Mesendoderm (in vitro differentiated cells): Measurements from ENCODE around the gene HPD.
"Not testable (repeated sequence)": the region's sequence is repeated elsewhere in the genome, so short reads cannot be mapped to it uniquely, and the experiment has no call there.

Experiments
- DNase-seq: peaks from one replicate; pipeline ENCODE4 v3.0.0; 2013
- H2AK5ac ChIP-seq: 2 replicates; pipeline ENCODE4 v1.6.1; 2013; ENCODE audit warnings: low read length, inconsistent platforms
- H2BK120ac ChIP-seq: 2 replicates; pipeline ENCODE4 v1.6.1; 2013; ENCODE audit warnings: low read depth, mild to moderate bottlenecking, low read length, moderate library complexity, mixed read lengths
- H2BK15ac ChIP-seq: replicated peaks from 2 replicates; pipeline ENCODE4 v1.6.1; 2013; ENCODE audit warnings: low read depth, mild to moderate bottlenecking, moderate library complexity
- H2BK5ac ChIP-seq: 2 replicates; pipeline ENCODE4 v1.6.1; 2013; ENCODE audit warnings: low read length, inconsistent platforms
- H3K18ac ChIP-seq: 2 replicates; pipeline ENCODE4 v1.6.1; 2013; ENCODE audit warnings: mild to moderate bottlenecking, low read length, mixed read lengths
- H3K23ac ChIP-seq: one replicate; pipeline ENCODE4 v1.6.1; 2013; ENCODE audit warnings: low read length
- H3K27ac ChIP-seq: 2 replicates; pipeline ENCODE4 v1.5.1; 2013; ENCODE audit warnings: low read depth, mild to moderate bottlenecking, inconsistent platforms, low read length, moderate library complexity
- H3K27me3 ChIP-seq: 2 replicates; pipeline ENCODE4 v1.6.1; 2013; ENCODE audit warnings: low read length, control low read depth, mild to moderate bottlenecking, inconsistent platforms; ENCODE audit not compliant: insufficient read depth, poor library complexity
- H3K36me3 ChIP-seq: 2 replicates; pipeline ENCODE4 v1.6.1; 2013; ENCODE audit warnings: low read length, inconsistent platforms; ENCODE audit not compliant: control insufficient read depth, insufficient read depth
- H3K4ac ChIP-seq: one replicate; pipeline ENCODE4 v1.6.1; 2013; ENCODE audit warnings: low read depth, mild to moderate bottlenecking, low read length, moderate library complexity
- H3K4me1 ChIP-seq: 2 replicates; pipeline ENCODE4 v1.6.1; 2013; ENCODE audit warnings: low read depth, low read length, inconsistent platforms; ENCODE audit not compliant: control insufficient read depth
- H3K4me2 ChIP-seq: 2 replicates; pipeline ENCODE4 v1.6.1; 2013; ENCODE audit warnings: low read length
- H3K4me3 ChIP-seq: 2 replicates; pipeline ENCODE4 v1.5.1; 2013; ENCODE audit warnings: mild to moderate bottlenecking, low read length
- H3K56ac ChIP-seq: one replicate; pipeline ENCODE4 v1.6.1; 2013; ENCODE audit warnings: low read length
- H3K79me1 ChIP-seq: 2 replicates; pipeline ENCODE4 v1.6.1; 2013; ENCODE audit warnings: low read length, inconsistent platforms
- H3K79me2 ChIP-seq: 2 replicates; pipeline ENCODE4 v1.6.1; 2013; ENCODE audit warnings: mild to moderate bottlenecking, low read length; ENCODE audit not compliant: control insufficient read depth, insufficient read depth
- H3K9ac ChIP-seq: 2 replicates; pipeline ENCODE4 v1.6.1; 2013; ENCODE audit warnings: low read length, inconsistent platforms
- H4K5ac ChIP-seq: one replicate; pipeline ENCODE4 v1.6.1; 2013; ENCODE audit warnings: low read length
- H4K8ac ChIP-seq: one replicate; pipeline ENCODE4 v1.6.1; 2013; ENCODE audit warnings: low read depth, mild to moderate bottlenecking, control low read depth, low read length, moderate library complexity
- WGBS: extraction: QIAGEN DNeasy Blood & Tissue Kit; methylation state at CpG from one replicate; pipeline ENCODE4 v1.1.7; 2013; ENCODE audit warnings: low lambda C conversion rate, missing lambda C conversion rate; ENCODE audit not compliant: insufficient coverage; ENCODE audit errors: extremely low coverage; 5-methylcytosine and 5-hydroxymethylcytosine counted together

HPD gene

DNA sequence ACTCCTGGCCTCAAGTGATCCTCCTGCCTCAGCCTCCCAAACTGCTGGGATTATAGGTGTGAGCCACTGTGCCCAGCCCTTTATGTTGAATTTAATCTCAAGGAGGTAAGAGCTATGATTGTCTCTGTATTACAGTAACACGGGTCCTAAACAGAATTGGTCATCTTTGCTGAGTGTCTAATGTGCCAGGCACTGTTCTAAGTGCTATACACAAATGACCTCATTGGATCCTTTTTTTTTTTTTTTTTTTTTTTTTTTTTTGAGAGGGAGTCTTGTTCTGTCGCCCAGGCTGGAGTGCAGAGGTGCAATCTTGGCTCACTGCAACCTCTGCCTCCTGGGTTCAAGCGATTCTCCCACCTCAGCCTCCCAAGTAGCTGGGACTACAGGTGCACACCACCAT lies 6.3 kb downstream of the HPD start:
- not testable (repeated sequence) for H3K27ac ChIP-seq, H3K36me3 ChIP-seq, H3K18ac ChIP-seq, H2BK120ac ChIP-seq, H2AK5ac ChIP-seq, H3K4me2 ChIP-seq, H3K27me3 ChIP-seq, H3K4me3 ChIP-seq, H3K56ac ChIP-seq, H2BK5ac ChIP-seq, H4K8ac ChIP-seq, H3K23ac ChIP-seq, H3K9ac ChIP-seq, H3K79me2 ChIP-seq, H3K4ac ChIP-seq, H2BK15ac ChIP-seq, DNase-seq, H3K79me1 ChIP-seq, H4K5ac ChIP-seq, H3K4me1 ChIP-seq
- no CpG with 5 or more reads among the region's 3 CpGs for WGBS

DNA sequence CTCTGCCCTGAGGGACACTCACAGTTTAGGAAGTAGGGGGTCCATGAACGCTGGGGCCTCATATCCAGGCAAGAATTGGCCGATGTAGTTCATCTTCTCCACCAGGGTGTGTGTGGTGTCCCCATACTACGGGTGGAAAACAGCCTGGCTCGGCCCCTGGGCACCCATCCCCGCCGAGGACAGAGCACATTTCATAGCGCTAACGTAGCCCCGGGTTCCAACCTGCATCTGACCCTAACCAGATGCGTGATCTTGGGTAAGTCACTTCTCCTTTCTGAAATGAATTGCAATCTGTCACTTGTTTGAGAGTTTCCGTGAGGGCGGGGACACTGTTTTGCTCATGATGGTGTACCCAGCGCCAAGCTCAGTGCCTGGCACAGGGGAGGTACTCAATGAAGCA lies 9.0 kb downstream of the HPD start:
- H3K56ac ChIP-seq, result no peak overlapping the region
- H3K9ac ChIP-seq, result no peak overlapping the region
- H2BK120ac ChIP-seq, result no peak overlapping the region
- no peaks in the 10 kb centered on the region for H3K27me3 ChIP-seq
- no peaks in the 10 kb centered on the region for H3K79me1 ChIP-seq
- no peak overlapping the region for H3K4me3 ChIP-seq
- no peak overlapping the region for H3K4me2 ChIP-seq
- H3K23ac ChIP-seq, result no peak overlapping the region
- no peak overlapping the region for H2BK15ac ChIP-seq
- no peak overlapping the region for H3K18ac ChIP-seq
- no CpG with 5 or more reads among the region's 13 CpGs for WGBS
- H3K36me3 ChIP-seq, result no peaks in the 10 kb centered on the region
- no peaks in the 10 kb centered on the region for H3K4me1 ChIP-seq
- DNase-seq, result peak; percentile 22
- H3K79me2 ChIP-seq, result no peaks in the 10 kb centered on the region
- H2AK5ac ChIP-seq, result no peak overlapping the region
- H3K27ac ChIP-seq, result no peak overlapping the region
- H4K5ac ChIP-seq, result no peak overlapping the region
- H4K8ac ChIP-seq, result no peak overlapping the region
- H2BK5ac ChIP-seq, result no peak overlapping the region
- no peak overlapping the region for H3K4ac ChIP-seq

DNA sequence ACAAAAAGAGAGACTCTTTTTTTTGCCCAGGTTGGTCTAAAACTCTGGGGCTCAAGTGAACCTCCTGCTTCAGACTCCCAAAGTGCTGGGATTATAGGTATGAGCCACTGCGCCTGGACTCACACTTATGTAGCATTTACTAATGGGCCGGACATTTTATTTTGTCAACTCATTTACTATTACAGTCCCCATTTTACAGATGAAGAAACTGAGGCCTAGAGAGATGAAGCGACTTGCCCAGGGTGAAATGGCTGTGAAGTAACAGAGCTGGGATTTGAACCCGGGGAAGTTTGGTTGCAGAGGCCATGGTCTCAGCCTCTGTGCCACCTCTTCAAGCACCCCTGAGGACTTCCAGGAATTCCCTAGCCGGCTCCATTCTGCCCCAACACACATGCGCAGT lies 9.4 kb downstream of the HPD start:
- H3K36me3 ChIP-seq, result no peaks in the 10 kb centered on the region

DNA sequence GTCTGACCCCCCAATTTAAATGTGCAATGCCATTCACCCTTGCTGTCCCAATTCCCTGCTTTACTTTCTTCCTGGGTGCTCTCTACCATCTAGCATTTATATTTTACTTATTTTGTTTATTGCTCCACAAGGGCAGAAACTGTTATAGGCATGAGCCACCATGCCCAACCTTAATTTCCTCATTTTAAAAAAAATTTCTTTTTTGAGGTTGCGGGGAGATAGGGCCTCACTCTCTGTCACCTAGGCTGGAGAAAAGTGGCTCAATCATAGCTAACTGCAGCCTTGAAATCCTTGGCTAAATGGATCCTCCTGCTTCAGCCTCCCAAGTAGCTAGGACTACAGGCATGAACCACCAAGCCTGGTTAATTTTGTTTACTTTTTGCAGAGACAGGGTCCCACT lies 13.0 kb downstream of the HPD start:
- H3K9ac ChIP-seq, result no peak overlapping the region
- no peak for DNase-seq
- H3K56ac ChIP-seq, result no peak overlapping the region
- H4K8ac ChIP-seq, result no peak overlapping the region
- no peaks in the 10 kb centered on the region for H3K27me3 ChIP-seq
- no peaks in the 10 kb centered on the region for H3K4me1 ChIP-seq
- no peak overlapping the region for H4K5ac ChIP-seq
- no peak overlapping the region for H2BK5ac ChIP-seq
- H3K4ac ChIP-seq, result no peak overlapping the region
- H3K79me2 ChIP-seq, result no peaks in the 10 kb centered on the region
- WGBS, result no CpG with 5 or more reads among the region's 1 CpG
- H2AK5ac ChIP-seq, result no peak overlapping the region
- H3K36me3 ChIP-seq, result no peaks in the 10 kb centered on the region
- H3K4me3 ChIP-seq, result no peak overlapping the region
- no peak overlapping the region for H2BK15ac ChIP-seq
- no peak overlapping the region for H3K18ac ChIP-seq
- no peak overlapping the region for H3K27ac ChIP-seq
- no peak overlapping the region for H3K4me2 ChIP-seq
- no peak overlapping the region for H2BK120ac ChIP-seq
- H3K23ac ChIP-seq, result no peak overlapping the region
- H3K79me1 ChIP-seq, result no peaks in the 10 kb centered on the region

More for the DNA sequence above, 9.4 kb downstream of the HPD start:
- Histone ChIP-seq H2BK15ac (no peak overlapping the region), H4K8ac (no peak overlapping the region), H3K27me3 (no peaks in the 10 kb centered on the region), H3K4me3 (no peak overlapping the region), H3K23ac (no peak overlapping the region), H2AK5ac (no peak overlapping the region), H3K27ac (no peak overlapping the region), H3K4me1 (no peaks in the 10 kb centered on the region), H3K79me1 (no peaks in the 10 kb centered on the region), H3K79me2 (no peaks in the 10 kb centered on the region), H3K56ac (no peak overlapping the region), H3K4me2 (no peak overlapping the region), H2BK5ac (no peak overlapping the region), H3K9ac (no peak overlapping the region), H4K5ac (no peak overlapping the region), H3K4ac (no peak overlapping the region), H3K18ac (no peak overlapping the region), H2BK120ac (no peak overlapping the region)
- DNase-seq, result no peak
- no CpG with 5 or more reads among the region's 6 CpGs for WGBS

DNA sequence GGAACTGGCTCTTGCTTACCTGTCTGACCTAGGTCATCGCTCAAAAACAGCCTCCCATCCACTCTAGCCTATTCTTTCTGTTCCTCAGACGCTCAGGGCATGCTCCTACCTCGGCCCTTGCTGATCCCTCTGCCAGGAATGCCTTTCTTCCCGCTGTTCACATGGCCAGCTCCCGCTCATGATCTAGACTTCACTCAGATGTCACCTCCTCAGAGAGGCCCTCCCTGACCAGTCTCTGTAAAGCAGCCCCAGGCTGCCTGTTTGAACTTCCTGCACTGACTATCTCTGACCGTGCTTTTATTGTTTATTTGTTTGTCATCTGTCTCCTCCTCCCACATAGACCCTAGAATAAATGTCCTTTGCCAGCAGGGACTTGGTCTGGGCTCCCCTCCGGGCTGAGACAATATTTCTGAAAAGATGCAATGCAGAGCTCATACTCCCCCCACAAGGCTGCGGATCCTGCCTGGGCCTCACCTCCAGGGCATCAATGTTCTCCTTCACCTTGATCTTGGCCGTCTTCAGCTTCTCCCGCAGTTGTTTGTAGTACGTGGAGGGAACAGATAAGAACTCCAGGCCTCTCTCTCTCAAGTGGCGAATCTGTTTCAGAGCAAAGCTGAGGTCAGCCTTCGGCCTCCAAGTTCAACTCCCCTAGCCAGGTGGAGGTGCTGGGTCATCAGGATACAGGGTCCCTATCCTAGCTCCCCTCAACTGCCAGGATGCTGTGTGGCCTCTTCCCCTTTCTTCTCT lies 15.2 kb downstream of the HPD start:
- H4K8ac ChIP-seq, result no peak overlapping the region
- H4K5ac ChIP-seq, result no peak overlapping the region
- H3K23ac ChIP-seq, result no peak overlapping the region
- H3K56ac ChIP-seq, result no peak overlapping the region
- H2BK15ac ChIP-seq, result no peak overlapping the region
- H3K4me1 ChIP-seq, result no peaks in the 10 kb centered on the region
- H3K27ac ChIP-seq, result no peak overlapping the region
- H3K36me3 ChIP-seq, result no peaks in the 10 kb centered on the region
- H2BK5ac ChIP-seq, result no peak overlapping the region
- no peaks in the 10 kb centered on the region for H3K79me1 ChIP-seq
- no peak overlapping the region for H3K4me3 ChIP-seq
- no peak overlapping the region for H2AK5ac ChIP-seq
- no peak overlapping the region for H3K4ac ChIP-seq
- no peak overlapping the region for H3K4me2 ChIP-seq
- H3K9ac ChIP-seq, result no peak overlapping the region
- no peak overlapping the region for H3K18ac ChIP-seq
- H2BK120ac ChIP-seq, result no peak overlapping the region
- DNase-seq, result no peak
- H3K27me3 ChIP-seq, result no peaks in the 10 kb centered on the region
- no CpG with 5 or more reads among the region's 13 CpGs for WGBS
- no peaks in the 10 kb centered on the region for H3K79me2 ChIP-seq
